Measurements from ENCODE around the gene PDE9A.

DNA sequence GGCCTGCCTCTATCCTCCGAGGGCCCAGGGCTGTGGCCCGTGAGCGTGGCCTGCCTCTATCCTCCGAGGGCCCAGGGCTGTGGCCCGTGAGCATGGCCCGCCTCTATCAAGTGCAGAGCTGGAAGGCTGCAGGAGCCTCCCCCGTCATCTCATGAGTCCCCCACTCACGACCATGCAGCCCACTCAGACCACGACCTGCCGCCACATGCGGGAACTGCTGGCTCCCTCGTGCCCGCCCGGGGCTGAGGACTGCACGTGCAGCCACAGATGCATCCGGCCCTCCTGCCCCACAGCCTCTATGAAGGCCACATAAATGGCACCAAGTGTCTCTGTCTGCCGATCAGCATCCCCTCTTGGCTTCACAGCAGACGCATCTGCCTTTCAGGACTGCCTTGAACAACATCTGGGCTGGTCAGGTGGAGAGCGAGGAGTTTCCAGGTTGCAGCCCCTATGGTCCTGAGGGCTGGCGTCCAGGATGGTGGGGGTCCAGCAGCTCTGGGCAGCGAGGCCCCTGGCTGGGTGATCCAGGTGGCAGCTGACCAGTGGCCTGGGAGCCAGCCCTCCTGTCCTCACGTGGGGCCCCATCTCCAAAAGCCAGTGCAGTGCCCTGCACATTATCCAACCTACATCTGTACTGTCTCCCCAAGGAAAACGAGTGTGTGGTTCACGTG, 103.3 kb downstream of the PDE9A start:
- TF ChIP-seq POLR2A (IDR thresholded peaks at IDR 0.05; ENCODE audit: low read depth) (no peak), POLR2AphosphoS5 (IDR thresholded peaks at IDR 0.05) (no peak)
- TF ChIP-seq, protein P1, sequence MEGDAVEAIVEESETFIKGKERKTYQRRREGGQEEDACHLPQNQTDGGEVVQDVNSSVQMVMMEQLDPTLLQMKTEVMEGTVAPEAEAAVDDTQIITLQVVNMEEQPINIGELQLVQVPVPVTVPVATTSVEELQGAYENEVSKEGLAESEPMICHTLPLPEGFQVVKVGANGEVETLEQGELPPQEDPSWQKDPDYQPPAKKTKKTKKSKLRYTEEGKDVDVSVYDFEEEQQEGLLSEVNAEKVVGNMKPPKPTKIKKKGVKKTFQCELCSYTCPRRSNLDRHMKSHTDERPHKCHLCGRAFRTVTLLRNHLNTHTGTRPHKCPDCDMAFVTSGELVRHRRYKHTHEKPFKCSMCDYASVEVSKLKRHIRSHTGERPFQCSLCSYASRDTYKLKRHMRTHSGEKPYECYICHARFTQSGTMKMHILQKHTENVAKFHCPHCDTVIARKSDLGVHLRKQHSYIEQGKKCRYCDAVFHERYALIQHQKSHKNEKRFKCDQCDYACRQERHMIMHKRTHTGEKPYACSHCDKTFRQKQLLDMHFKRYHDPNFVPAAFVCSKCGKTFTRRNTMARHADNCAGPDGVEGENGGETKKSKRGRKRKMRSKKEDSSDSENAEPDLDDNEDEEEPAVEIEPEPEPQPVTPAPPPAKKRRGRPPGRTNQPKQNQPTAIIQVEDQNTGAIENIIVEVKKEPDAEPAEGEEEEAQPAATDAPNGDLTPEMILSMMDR (IDR thresholded peaks at IDR 0.05) = no peak

All from esophagus muscularis mucosa (tissue), 3 donors.